Suprapubic skin (tissue), 4 donors: ENCODE results near the gene SERPINF2. TPM values are rescaled to one million over a fixed set of nuclear protein-coding genes. Genes with fewer than 3 reads are reported as not detected.

ENCODE experiments used
- DNase-seq, 2 donors: peaks; one replicate each; pipeline ENCODE4 v3.0.0-alpha.2; 2019; ENCODE audit warnings: low spot score in 2 of 2
- H3K27ac ChIP-seq: fragments of 200-600 bp; sonication (generic); one replicate; pipeline ENCODE4 v1.5.1; 2019
- H3K27me3 ChIP-seq: fragments of 200-600 bp; sonication (generic); one replicate; pipeline ENCODE4 v1.5.1; 2019
- H3K36me3 ChIP-seq: fragments of 200-600 bp; sonication (generic); one replicate; pipeline ENCODE4 v1.5.1; 2019
- H3K4me1 ChIP-seq: fragments of 200-600 bp; sonication (generic); one replicate; pipeline ENCODE4 v1.5.1; 2019
- H3K4me3 ChIP-seq: fragments of 200-600 bp; sonication (generic); one replicate; pipeline ENCODE4 v1.5.1; 2019; ENCODE audit warnings: mild to moderate bottlenecking
- H3K9me3 ChIP-seq: fragments of 200-600 bp; sonication (generic); one replicate; pipeline ENCODE4 v1.5.1; 2019
- CTCF ChIP-seq, 2 donors: fragments of 200-600 bp in 1 of 2; fragments of 450-650 bp in 1 of 2; sonication (generic) in 1 of 2; IDR thresholded peaks; one replicate each; pipeline ENCODE4 v1.5.1; 2016 to 2019; ENCODE audit warnings: antibody characterized with exemption in 2 of 2, mild to moderate bottlenecking in 1 of 2, moderate library complexity in 1 of 2
- EP300 ChIP-seq: sonication (generic); formaldehyde crosslinking; IDR thresholded peaks from one replicate; pipeline ENCODE4 v1.6.1; 2017; ENCODE audit warnings: antibody characterized with exemption
- POLR2A ChIP-seq, 2 donors: fragments of 450-650 bp; IDR thresholded peaks; one replicate each; pipeline ENCODE4 v1.6.1; 2017; ENCODE audit warnings: antibody characterized with exemption in 2 of 2, mild to moderate bottlenecking in 2 of 2, moderate library complexity in 2 of 2
- POLR2AphosphoS5 ChIP-seq, 3 donors: sonication (generic); formaldehyde crosslinking; IDR thresholded peaks; one replicate each; pipeline ENCODE4 v1.6.1; 2017; ENCODE audit warnings: antibody characterized with exemption in 3 of 3
- WGBS: methylation state at CpG from one replicate; pipeline ENCODE4 v1.1.5; 2018; 5-methylcytosine and 5-hydroxymethylcytosine counted together
- total RNA-seq, 4 donors: library from RNA; depleted of rRNA; stranded (reverse); fragments of >200 nt; gene quantifications; one replicate each; pipeline ENCODE4 v1.1.0, GENCODE V29; 2016

Gene SERPINF2
- total RNA-seq, 4 donors from 2014 or later: 3.9 to 7.4 (median 5.9) TPM

- Histone ChIP-seq H3K36me3 (peaks cover 14% of the 10 kb centered on the region), H3K27me3 (no peaks in the 10 kb centered on the region), H3K4me3 (no peak overlapping the region), H3K9me3 (no peaks in the 10 kb centered on the region), H3K4me1 (peaks cover 55% of the 10 kb centered on the region), H3K27ac (no peak overlapping the region)
- DNase-seq: peak in 1 of 2 donors; percentile 46
- 59% methylated on average over 4 of the region's 4 CpGs for WGBS
- TF ChIP-seq POLR2AphosphoS5 (IDR thresholded peaks at IDR 0.05) (no peak), POLR2A (IDR thresholded peaks at IDR 0.05) (no peak), EP300 (no peak), CTCF (IDR thresholded peaks at IDR 0.05) (no peak)
These were observed 43.3 kb downstream of the SERPINF2 start for GRCh38 chr17:1785930-1786329.

DNA sequence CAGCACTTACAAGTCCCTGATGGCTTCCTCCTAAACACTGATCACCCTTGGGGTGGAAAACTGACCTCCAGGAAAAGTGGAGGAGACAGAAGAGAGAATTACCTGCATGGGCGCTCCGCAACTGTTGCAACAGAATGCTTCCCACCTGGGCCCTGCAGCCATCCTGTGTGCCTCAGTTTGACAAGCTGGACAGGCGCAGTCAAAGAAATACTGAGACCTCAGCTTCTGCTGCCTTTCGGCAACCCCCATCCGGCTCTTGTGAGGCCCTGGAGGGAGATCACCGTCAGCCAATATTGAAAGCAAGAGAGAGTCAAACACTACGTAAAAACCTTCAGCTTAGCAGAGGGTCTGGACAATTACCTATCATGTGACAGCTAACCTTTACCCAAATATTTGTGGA lies 44.0 kb downstream of the SERPINF2 start:
- TF ChIP-seq EP300: no peak
- no peak for TF ChIP-seq CTCF (IDR thresholded peaks at IDR 0.05)
- no peak for TF ChIP-seq POLR2AphosphoS5 (IDR thresholded peaks at IDR 0.05)
- TF ChIP-seq POLR2A (IDR thresholded peaks at IDR 0.05): no peak
- H3K36me3 ChIP-seq: peaks cover 6% of the 10 kb centered on the region
- no peaks in the 10 kb centered on the region for H3K9me3 ChIP-seq
- no peak overlapping the region for H3K4me3 ChIP-seq
- no peaks in the 10 kb centered on the region for H3K27me3 ChIP-seq
- DNase-seq: peak in 1 of 2 donors; percentile 55
- peaks cover 47% of the 10 kb centered on the region for H3K4me1 ChIP-seq
- 86% methylated on average over 7 of the region's 7 CpGs for WGBS
- H3K27ac ChIP-seq: peak overlapping the region; percentile 83

GRCh38 chr17:1787301-1787902 lies 44.7 kb downstream of the SERPINF2 start:
- no peak overlapping the region for H3K4me3 ChIP-seq
- no peaks in the 10 kb centered on the region for H3K27me3 ChIP-seq
- TF ChIP-seq POLR2AphosphoS5 (IDR thresholded peaks at IDR 0.05) (peak in 1 of 3 donors; percentile 54), POLR2A (IDR thresholded peaks at IDR 0.05) (no peak), CTCF (IDR thresholded peaks at IDR 0.05) (no peak), EP300 (no peak)
- peak overlapping the region; percentile 83 for H3K27ac ChIP-seq
- peaks cover 43% of the 10 kb centered on the region for H3K4me1 ChIP-seq
- peaks cover 6% of the 10 kb centered on the region for H3K36me3 ChIP-seq
- WGBS: 67% methylated on average over 16 of the region's 16 CpGs
- DNase-seq: peak in 1 of 2 donors; percentile 72
- H3K9me3 ChIP-seq: no peaks in the 10 kb centered on the region

DNA sequence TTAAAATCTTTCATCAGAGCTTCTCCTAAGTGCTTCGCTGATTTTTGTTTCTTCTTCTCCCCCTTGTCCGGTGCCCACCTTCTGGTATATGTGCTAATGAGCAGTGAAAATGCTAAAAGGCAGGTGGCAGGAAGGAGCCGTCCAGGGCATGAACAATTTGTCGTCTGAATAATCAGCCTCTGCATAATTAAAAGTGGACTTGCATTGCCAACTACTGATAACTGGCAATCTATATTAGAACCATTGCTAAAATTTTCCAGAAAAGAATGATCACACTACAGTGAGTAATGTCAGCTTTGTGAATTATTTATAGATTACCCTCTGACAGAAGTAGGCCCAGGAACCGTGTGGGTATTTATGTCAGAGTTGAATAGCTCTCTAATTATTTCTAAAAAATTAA lies 47.3 kb downstream of the SERPINF2 start:
- DNase-seq: no peak
- Histone ChIP-seq H3K36me3 (peaks cover 6% of the 10 kb centered on the region), H3K4me1 (peaks cover 36% of the 10 kb centered on the region), H3K27ac (no peak overlapping the region), H3K4me3 (no peak overlapping the region), H3K9me3 (no peaks in the 10 kb centered on the region), H3K27me3 (no peaks in the 10 kb centered on the region)
- WGBS: 43% methylated on average over 5 of the region's 5 CpGs
- TF ChIP-seq CTCF (IDR thresholded peaks at IDR 0.05) (no peak), POLR2A (IDR thresholded peaks at IDR 0.05) (no peak), POLR2AphosphoS5 (IDR thresholded peaks at IDR 0.05) (no peak), EP300 (no peak)

DNA sequence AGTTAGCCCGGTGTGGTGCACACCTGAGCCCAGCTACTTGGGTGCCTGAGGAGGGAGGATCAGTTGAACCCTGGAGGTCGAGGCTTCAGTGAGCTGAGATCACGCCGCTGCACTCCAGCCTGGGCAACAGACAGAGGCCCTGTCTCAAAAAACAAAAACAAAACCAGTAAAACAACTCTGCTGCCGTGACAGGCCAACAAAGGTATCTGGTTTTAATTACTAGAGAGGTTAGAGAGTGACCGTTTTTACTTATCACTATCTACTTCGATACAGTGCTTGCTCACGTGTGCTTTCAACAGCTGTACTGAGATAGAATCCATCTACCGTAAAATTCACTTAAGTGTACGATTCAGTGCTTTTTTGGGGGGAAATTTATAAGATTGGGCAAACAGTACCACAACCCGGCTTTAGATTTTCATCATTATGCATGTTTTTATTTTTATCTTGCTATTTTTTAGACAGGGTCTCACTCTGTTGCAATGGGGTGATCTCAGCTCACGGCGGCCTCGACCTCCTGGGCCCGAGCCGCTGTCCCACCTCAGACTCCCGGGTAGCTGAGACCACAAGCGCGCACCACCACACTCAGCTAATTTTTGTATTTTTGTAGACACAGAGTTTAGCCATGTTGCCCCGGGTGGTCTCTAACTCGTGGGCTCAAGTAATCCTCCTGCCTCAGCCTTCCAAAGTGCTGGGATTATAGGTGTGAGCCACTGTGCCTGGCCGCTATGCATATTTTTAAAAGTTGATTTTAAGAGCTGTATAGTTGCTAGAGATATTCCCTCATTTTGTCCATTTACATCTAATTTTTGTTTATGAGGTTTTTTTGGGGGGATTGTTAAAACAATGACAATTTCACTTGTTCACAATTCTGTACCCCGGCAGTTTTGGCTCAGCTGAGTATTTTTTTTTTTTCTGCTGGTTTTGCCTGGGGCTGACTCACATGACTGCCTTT lies 50.1 kb downstream of the SERPINF2 start:
- TF ChIP-seq POLR2AphosphoS5 (IDR thresholded peaks at IDR 0.05): no peak
- no peak for TF ChIP-seq EP300
- no peak for TF ChIP-seq CTCF (IDR thresholded peaks at IDR 0.05)
- TF ChIP-seq POLR2A (IDR thresholded peaks at IDR 0.05): no peak
- H3K36me3 ChIP-seq: no peaks in the 10 kb centered on the region
- H3K27me3 ChIP-seq: no peaks in the 10 kb centered on the region
- no peak for DNase-seq
- H3K27ac ChIP-seq: peak overlapping the region; percentile 55
- H3K4me3 ChIP-seq: no peak overlapping the region
- 57% methylated on average over 23 of the region's 23 CpGs for WGBS
- H3K9me3 ChIP-seq: no peaks in the 10 kb centered on the region
- H3K4me1 ChIP-seq: peaks cover 21% of the 10 kb centered on the region
